Fibroblast of mammary gland (primary cell): Measurements from ENCODE around the gene ARFGEF3.

ENCODE experiments used
- DNase-seq: peaks from one replicate; pipeline ENCODE4 v3.0.0-alpha.2; 2010; ENCODE audit warnings: low read depth
- H3K4me3 ChIP-seq: 2 replicates; pipeline ENCODE4 v1.5.1; 2011; ENCODE audit warnings: low read depth, mild to moderate bottlenecking, low read length, moderate library complexity; ENCODE audit not compliant: control insufficient read depth
- TF ChIP-seq, protein P1 (sequence below): conservative IDR thresholded peaks from 2 replicates; pipeline ENCODE4 v1.5.1; 2011; ENCODE audit warnings: low read depth, low read length, inconsistent platforms; ENCODE audit not compliant: control insufficient read depth, insufficient read depth

ARFGEF3 gene

DNA sequence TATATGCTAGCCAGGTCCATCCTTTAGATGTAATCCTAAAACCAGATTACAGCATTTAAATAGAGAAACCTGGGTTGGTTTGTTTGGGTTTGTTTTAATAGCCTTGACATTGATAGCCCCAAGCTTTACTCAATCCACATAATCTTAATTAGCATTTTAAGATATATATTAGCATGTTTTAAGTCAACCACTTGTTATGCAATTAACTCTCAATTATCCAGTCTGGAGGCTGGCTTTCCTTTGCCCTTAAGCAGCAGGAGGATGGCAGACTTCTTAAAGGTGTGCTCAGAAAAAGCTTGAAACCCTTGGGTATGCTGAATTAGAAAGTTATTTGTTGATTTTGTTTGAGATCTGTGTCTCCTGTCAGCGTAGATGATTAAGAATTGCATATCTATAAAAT lies 169.7 kb downstream of the ARFGEF3 start:
- no peak for DNase-seq
- TF ChIP-seq, protein P1, sequence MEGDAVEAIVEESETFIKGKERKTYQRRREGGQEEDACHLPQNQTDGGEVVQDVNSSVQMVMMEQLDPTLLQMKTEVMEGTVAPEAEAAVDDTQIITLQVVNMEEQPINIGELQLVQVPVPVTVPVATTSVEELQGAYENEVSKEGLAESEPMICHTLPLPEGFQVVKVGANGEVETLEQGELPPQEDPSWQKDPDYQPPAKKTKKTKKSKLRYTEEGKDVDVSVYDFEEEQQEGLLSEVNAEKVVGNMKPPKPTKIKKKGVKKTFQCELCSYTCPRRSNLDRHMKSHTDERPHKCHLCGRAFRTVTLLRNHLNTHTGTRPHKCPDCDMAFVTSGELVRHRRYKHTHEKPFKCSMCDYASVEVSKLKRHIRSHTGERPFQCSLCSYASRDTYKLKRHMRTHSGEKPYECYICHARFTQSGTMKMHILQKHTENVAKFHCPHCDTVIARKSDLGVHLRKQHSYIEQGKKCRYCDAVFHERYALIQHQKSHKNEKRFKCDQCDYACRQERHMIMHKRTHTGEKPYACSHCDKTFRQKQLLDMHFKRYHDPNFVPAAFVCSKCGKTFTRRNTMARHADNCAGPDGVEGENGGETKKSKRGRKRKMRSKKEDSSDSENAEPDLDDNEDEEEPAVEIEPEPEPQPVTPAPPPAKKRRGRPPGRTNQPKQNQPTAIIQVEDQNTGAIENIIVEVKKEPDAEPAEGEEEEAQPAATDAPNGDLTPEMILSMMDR: no peak
- H3K4me3 ChIP-seq: no peak overlapping the region

- no peak for DNase-seq
- H3K4me3 ChIP-seq: no peak overlapping the region
- TF ChIP-seq, protein P1: no peak
Measured at GRCh38 chr6:138331984-138332383, 170.2 kb downstream of the ARFGEF3 start.

DNA sequence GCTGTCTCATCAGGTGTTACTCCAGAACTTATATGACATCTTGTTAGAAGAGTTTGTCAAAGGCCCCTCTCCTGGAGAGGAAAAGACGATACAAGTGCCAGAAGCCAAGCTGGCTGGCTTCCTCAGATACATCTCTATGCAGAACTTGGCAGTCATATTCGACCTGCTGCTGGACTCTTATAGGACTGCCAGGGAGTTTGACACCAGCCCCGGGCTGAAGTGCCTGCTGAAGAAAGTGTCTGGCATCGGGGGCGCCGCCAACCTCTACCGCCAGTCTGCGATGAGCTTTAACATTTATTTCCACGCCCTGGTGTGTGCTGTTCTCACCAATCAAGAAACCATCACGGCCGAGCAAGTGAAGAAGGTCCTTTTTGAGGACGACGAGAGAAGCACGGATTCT lies 172.3 kb downstream of the ARFGEF3 start:
- DNase-seq: no peak
- TF ChIP-seq, protein P1: no peak

GRCh38 chr6:138334963-138335362 lies 173.2 kb downstream of the ARFGEF3 start:
- H3K4me3 ChIP-seq: no peak overlapping the region
- TF ChIP-seq, protein P1: no peak

More for the DNA sequence above, 172.3 kb downstream of the ARFGEF3 start:
- no peak overlapping the region for H3K4me3 ChIP-seq

DNA sequence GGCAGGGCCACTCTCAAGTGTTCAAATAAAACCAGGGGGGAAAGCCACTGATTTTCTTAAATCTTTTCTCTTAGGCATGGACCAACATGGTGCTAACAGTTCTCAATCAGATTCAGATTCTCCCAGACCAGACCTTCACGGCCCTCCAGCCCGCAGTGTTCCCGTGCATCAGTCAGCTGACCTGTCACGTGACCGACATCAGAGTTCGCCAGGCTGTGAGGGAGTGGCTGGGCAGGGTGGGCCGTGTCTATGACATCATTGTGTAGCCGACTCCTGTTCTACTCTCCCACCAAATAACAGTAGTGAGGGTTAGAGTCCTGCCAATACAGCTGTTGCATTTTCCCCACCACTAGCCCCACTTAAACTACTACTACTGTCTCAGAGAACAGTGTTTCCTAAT lies 174.5 kb downstream of the ARFGEF3 start:
- no peak overlapping the region for H3K4me3 ChIP-seq
- no peak for DNase-seq
- TF ChIP-seq, protein P1: no peak

More at GRCh38 chr6:138334963-138335362, 173.2 kb downstream of the ARFGEF3 start:
- DNase-seq: no peak

DNA sequence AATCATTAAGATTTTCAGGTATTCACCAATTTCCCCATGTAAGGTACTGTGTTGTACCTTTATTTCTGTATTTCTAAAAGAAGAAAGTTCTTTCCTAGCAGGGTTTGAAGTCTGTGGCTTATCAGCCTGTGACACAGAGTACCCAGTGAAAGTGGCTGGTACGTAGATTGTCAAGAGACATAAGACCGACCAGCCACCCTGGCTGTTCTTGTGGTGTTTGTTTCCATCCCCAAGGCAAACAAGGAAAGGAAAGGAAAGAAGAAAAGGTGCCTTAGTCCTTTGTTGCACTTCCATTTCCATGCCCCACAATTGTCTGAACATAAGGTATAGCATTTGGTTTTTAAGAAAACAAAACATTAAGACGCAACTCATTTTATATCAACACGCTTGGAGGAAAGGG lies 175.3 kb downstream of the ARFGEF3 start:
- H3K4me3 ChIP-seq: no peak overlapping the region
- TF ChIP-seq, protein P1: no peak
- DNase-seq: no peak

- no peak for DNase-seq
- TF ChIP-seq, protein P1: no peak
- no peak overlapping the region for H3K4me3 ChIP-seq
Measured at GRCh38 chr6:138339024-138339423, 177.3 kb downstream of the ARFGEF3 start.
